Neural progenitor cell (in vitro differentiated cells): ENCODE results near the gene CCL7. TPM values are rescaled to one million over a fixed set of nuclear protein-coding genes. Genes with fewer than 3 reads are reported as not detected.

Experiments used
- DNase-seq: peaks from one replicate; pipeline ENCODE4 v3.0.0-alpha.2; 2016; ENCODE audit warnings: low spot score
- H2AFZ ChIP-seq: fragments of 200-600 bp; sonication (generic); replicated peaks from 2 replicates; pipeline ENCODE4 v1.6.1; 2016; ENCODE audit warnings: antibody characterized with exemption
- H3F3A ChIP-seq: fragments of 200-600 bp; sonication (generic); 2 replicates; pipeline ENCODE4 v1.6.1; 2016; ENCODE audit warnings: antibody characterized with exemption, low read depth
- H3K27ac ChIP-seq: fragments of 200-600 bp; sonication (generic); 2 replicates; pipeline ENCODE4 v1.5.1; 2016; ENCODE audit warnings: mild to moderate bottlenecking
- H3K27me3 ChIP-seq: fragments of 200-600 bp; sonication (generic); 2 replicates; pipeline ENCODE4 v1.6.1; 2016; ENCODE audit warnings: mild to moderate bottlenecking, moderate library complexity
- H3K36me3 ChIP-seq: fragments of 200-600 bp; sonication (generic); 2 replicates; pipeline ENCODE4 v1.5.1; 2016
- H3K4me1 ChIP-seq: fragments of 200-600 bp; sonication (generic); 2 replicates; pipeline ENCODE4 v1.6.1; 2016; ENCODE audit warnings: mixed run types
- H3K4me2 ChIP-seq: fragments of 200-600 bp; sonication (generic); 2 replicates; pipeline ENCODE4 v1.6.1; 2016
- H3K4me3 ChIP-seq: fragments of 200-600 bp; sonication (generic); 2 replicates; pipeline ENCODE4 v1.5.1; 2016
- H3K79me2 ChIP-seq: fragments of 200-600 bp; sonication (generic); 2 replicates; pipeline ENCODE4 v1.6.1; 2016; ENCODE audit warnings: low read depth
- H3K9ac ChIP-seq: fragments of 200-600 bp; sonication (generic); 2 replicates; pipeline ENCODE4 v1.6.1; 2016
- H3K9me3 ChIP-seq: fragments of 200-600 bp; sonication (generic); 2 replicates; pipeline ENCODE4 v1.5.1; 2016; ENCODE audit warnings: low read depth
- H4K20me1 ChIP-seq: fragments of 200-600 bp; sonication (generic); 2 replicates; pipeline ENCODE4 v1.6.1; 2016; ENCODE audit warnings: low read depth
- H3K27ac Mint-ChIP-seq: 3 replicates; pipeline ENCODE4 v1.8.0; 2021; ENCODE audit warnings: mixed read lengths
- H3K27me3 Mint-ChIP-seq: 2 replicates; pipeline ENCODE4 v1.8.0; 2022; ENCODE audit warnings: low read depth, mild to moderate bottlenecking, inconsistent platforms, moderate library complexity, mixed read lengths; ENCODE audit not compliant: insufficient read depth
- H3K36me3 Mint-ChIP-seq: 3 replicates; pipeline ENCODE4 v1.8.0; 2021; ENCODE audit warnings: mixed read lengths
- H3K4me1 Mint-ChIP-seq: 3 replicates; pipeline ENCODE4 v1.8.0; 2021; ENCODE audit warnings: mixed read lengths
- H3K4me3 Mint-ChIP-seq: 3 replicates; pipeline ENCODE4 v1.8.0; 2021; ENCODE audit warnings: mild to moderate bottlenecking, moderate library complexity, mixed read lengths
- H3K9me3 Mint-ChIP-seq: 3 replicates; pipeline ENCODE4 v1.8.0; 2020; ENCODE audit warnings: mixed read lengths
- CTCF ChIP-seq: fragments of 200-600 bp; sonication (generic); IDR thresholded peaks from 2 replicates; pipeline ENCODE4 v1.5.1; 2017; ENCODE audit warnings: antibody characterized with exemption, mild to moderate bottlenecking
- EZH2 ChIP-seq: fragments of 200-600 bp; sonication (generic); IDR thresholded peaks from 2 replicates; pipeline ENCODE4 v1.6.1; 2017; ENCODE audit warnings: antibody characterized with exemption, mild to moderate bottlenecking, moderate library complexity
- EZH2phosphoT487 ChIP-seq: fragments of 200-600 bp; sonication (generic); IDR thresholded peaks from 2 replicates; pipeline ENCODE4 v1.6.1; 2017; ENCODE audit warnings: antibody characterized with exemption
- total RNA-seq: library from RNA; depleted of rRNA; stranded (reverse); fragments of >200 nt; gene quantifications from 2 replicates; pipeline ENCODE4 v1.2.3, GENCODE V29; 2015; ENCODE audit warnings: low replicate concordance

Gene CCL7
- total RNA-seq, 1 donor from 2014 or later: not detected

DNA sequence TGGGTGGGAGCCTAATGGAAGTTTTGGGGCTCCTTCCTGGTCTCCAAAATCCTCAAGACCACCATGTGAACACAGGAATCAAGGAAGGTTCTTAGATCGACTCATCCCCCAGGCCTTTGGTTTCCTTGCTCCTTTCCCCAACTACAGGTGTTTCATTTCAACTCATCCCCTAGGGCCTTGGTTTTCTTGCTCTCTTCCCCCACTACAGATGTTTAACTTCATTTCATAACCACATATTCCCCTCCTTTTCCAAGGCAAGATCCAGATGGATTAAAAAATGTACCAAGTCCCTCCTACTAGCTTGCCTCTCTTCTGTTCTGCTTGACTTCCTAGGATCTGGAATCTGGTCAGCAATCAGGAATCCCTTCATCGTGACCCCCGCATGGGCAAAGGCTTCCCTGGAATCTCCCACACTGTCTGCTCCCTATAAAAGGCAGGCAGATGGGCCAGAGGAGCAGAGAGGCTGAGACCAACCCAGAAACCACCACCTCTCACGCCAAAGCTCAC lies 15.3 kb downstream of the CCL7 start, which contains the start of gene CCL11:
Gene CCL11 (plus strand): TSS at position 457 of the 507 bp plus-strand sequence. CDS start 67 bp downstream, outside the sequence.
- DNase-seq: no peak
- no peaks in the 10 kb centered on the region for H4K20me1 ChIP-seq
- no peaks in the 10 kb centered on the region for H3F3A ChIP-seq
- Mint-ChIP-seq H3K4me3 (no peak within 1 kb of the TSS), H3K36me3 (no peaks in the 10 kb centered on the region), H3K27ac (no peak within 1 kb of the TSS), H3K4me1 (no peaks in the 10 kb centered on the region), H3K27me3 (peaks cover 5% of the 10 kb centered on the region), H3K9me3 (peaks cover 3% of the 10 kb centered on the region)
- H3K4me2 ChIP-seq: no peak within 1 kb of the TSS
- no peaks in the 10 kb centered on the region for H3K4me1 ChIP-seq
- H2AFZ ChIP-seq: no peak within 1 kb of the TSS
- no peaks in the 10 kb centered on the region for H3K36me3 ChIP-seq
- H3K9ac ChIP-seq: no peak within 1 kb of the TSS
- H3K79me2 ChIP-seq: no peaks in the 10 kb centered on the region
- no peaks in the 10 kb centered on the region for H3K9me3 ChIP-seq
- no peak within 1 kb of the TSS for H3K4me3 ChIP-seq
- H3K27me3 ChIP-seq: no peaks in the 10 kb centered on the region
- H3K27ac ChIP-seq: no peak within 1 kb of the TSS
- no peak for TF ChIP-seq EZH2phosphoT487
- no peak for TF ChIP-seq EZH2
- TF ChIP-seq CTCF: no peak

DNA sequence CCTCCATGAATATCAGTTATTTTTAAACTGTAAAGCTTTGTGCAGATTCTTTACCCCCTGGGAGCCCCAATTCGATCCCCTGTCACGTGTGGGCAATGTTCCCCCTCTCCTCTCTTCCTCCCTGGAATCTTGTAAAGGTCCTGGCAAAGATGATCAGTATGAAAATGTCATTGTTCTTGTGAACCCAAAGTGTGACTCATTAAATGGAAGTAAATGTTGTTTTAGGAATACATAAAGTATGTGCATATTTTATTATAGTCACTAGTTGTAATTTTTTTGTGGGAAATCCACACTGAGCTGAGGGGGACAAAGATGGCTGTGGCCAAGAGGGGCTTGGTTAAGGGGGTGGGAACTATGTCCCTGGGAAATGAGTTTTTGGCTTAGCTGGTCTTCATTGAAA lies 17.9 kb downstream of the CCL7 start:
- Histone ChIP-seq H3K79me2 (no peaks in the 10 kb centered on the region), H3K9ac (no peak overlapping the region), H2AFZ (no peak overlapping the region), H3K4me3 (no peak overlapping the region), H3K9me3 (no peaks in the 10 kb centered on the region), H3K4me1 (no peaks in the 10 kb centered on the region), H3K36me3 (no peaks in the 10 kb centered on the region), H3K27ac (no peak overlapping the region), H3K4me2 (no peak overlapping the region), H3F3A (no peaks in the 10 kb centered on the region), H4K20me1 (no peaks in the 10 kb centered on the region), H3K27me3 (no peaks in the 10 kb centered on the region)
- TF ChIP-seq EZH2 (no peak), CTCF (no peak), EZH2phosphoT487 (no peak)
- H3K9me3 Mint-ChIP-seq: peaks cover 2% of the 10 kb centered on the region
- peaks cover 2% of the 10 kb centered on the region for H3K27me3 Mint-ChIP-seq
- no peak for DNase-seq
- H3K4me3 Mint-ChIP-seq: no peak overlapping the region
- no peaks in the 10 kb centered on the region for H3K36me3 Mint-ChIP-seq
- H3K27ac Mint-ChIP-seq: no peak overlapping the region
- H3K4me1 Mint-ChIP-seq: no peaks in the 10 kb centered on the region

- H3K4me3 ChIP-seq: no peak overlapping the region
- Mint-ChIP-seq H3K36me3 (no peaks in the 10 kb centered on the region), H3K9me3 (peaks cover 2% of the 10 kb centered on the region), H3K4me3 (no peak overlapping the region), H3K4me1 (no peaks in the 10 kb centered on the region), H3K27ac (no peak overlapping the region), H3K27me3 (peaks cover 2% of the 10 kb centered on the region)
- DNase-seq: no peak
- H3K9me3 ChIP-seq: no peaks in the 10 kb centered on the region
- no peaks in the 10 kb centered on the region for H3K4me1 ChIP-seq
- H2AFZ ChIP-seq: no peak overlapping the region
- no peaks in the 10 kb centered on the region for H3K79me2 ChIP-seq
- H3K4me2 ChIP-seq: no peak overlapping the region
- H3K27me3 ChIP-seq: no peaks in the 10 kb centered on the region
- H3K9ac ChIP-seq: no peak overlapping the region
- no peak for TF ChIP-seq CTCF
- TF ChIP-seq EZH2phosphoT487: no peak
- no peak for TF ChIP-seq EZH2
- no peaks in the 10 kb centered on the region for H4K20me1 ChIP-seq
- H3F3A ChIP-seq: no peaks in the 10 kb centered on the region
- no peak overlapping the region for H3K27ac ChIP-seq
- no peaks in the 10 kb centered on the region for H3K36me3 ChIP-seq
These were observed 20.6 kb downstream of the CCL7 start for GRCh38 chr17:34290586-34290985.
